HL-60 (cell line): ENCODE measurements around the gene ORC4.

ENCODE experiments used
- DNase-seq, 2 experiments: peaks; one replicate each; pipeline ENCODE4 v3.0.0-alpha.2; 2010 to 2020; ENCODE audit warnings: low read depth in 1 of 2, low spot score in 1 of 2
- H3K27ac ChIP-seq: fragments of 250-450 bp; sonication (Bioruptor Pico); replicated peaks from 2 replicates; pipeline ENCODE4 v1.5.1; 2020; ENCODE audit warnings: mild to moderate bottlenecking, moderate library complexity
- H3K27me3 ChIP-seq: fragments of 250-450 bp; sonication (Bioruptor Pico); 2 replicates; pipeline ENCODE4 v1.5.1; 2021; ENCODE audit warnings: mild to moderate bottlenecking, moderate library complexity; ENCODE audit not compliant: insufficient read depth, poor library complexity, severe bottlenecking
- H3K4me3 ChIP-seq: replicated peaks from 2 replicates; pipeline ENCODE4 v1.5.1; 2011; ENCODE audit warnings: mild to moderate bottlenecking, control low read depth, low read length; ENCODE audit not compliant: insufficient read depth
- CTCF ChIP-seq: IDR thresholded peaks from one replicate; pipeline ENCODE4 v1.5.1; 2011; ENCODE audit warnings: low read length, control low read depth, inconsistent platforms; ENCODE audit not compliant: insufficient read depth
- GABPA ChIP-seq: IDR thresholded peaks from 2 replicates; pipeline ENCODE4 v1.6.1; 2012; ENCODE audit warnings: low read depth
- POLR2AphosphoS5 ChIP-seq: IDR thresholded peaks from 2 replicates; pipeline ENCODE4 v1.6.1; 2012; ENCODE audit warnings: low read depth
- REST ChIP-seq: IDR thresholded peaks from 2 replicates; pipeline ENCODE4 v1.6.1; 2012; ENCODE audit warnings: low read depth; ENCODE audit not compliant: insufficient replicate concordance
- SPI1 ChIP-seq: IDR thresholded peaks from 2 replicates; pipeline ENCODE4 v1.6.1; 2012; ENCODE audit warnings: low read depth, mild to moderate bottlenecking, borderline replicate concordance

ORC4 gene

DNA sequence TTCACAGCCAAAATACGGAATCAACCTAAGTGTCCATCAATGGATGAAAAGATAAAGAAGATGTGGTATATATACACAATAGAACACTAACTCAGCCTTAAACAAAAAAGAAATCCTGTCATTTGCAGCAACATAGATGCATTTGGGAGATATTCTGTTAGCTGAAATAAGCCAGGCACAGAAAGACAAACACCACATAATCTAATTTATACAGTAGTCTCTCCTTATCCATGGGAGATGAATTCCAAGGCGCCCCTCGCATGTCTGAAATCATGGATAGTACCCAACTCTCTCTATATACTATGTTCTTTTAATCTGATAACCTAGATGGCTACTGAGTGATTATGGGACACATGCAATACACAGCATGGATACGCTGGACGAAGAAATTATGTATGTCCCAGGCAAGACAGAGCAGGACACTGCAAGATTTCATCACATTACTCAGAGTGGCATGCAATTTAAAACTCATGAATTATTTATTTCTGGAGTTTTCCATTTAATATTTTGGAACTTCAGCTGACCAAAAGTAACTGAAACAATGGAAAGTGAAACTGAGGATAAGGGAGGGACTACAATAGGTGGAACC, 39.5 kb downstream of the ORC4 start:
- no peaks in the 10 kb centered on the region for H3K27me3 ChIP-seq
- DNase-seq = no peak
- H3K4me3 ChIP-seq = no peak overlapping the region
- TF ChIP-seq REST = no peak
- TF ChIP-seq SPI1 = no peak
- no peak for TF ChIP-seq POLR2AphosphoS5
- TF ChIP-seq GABPA = no peak
- TF ChIP-seq CTCF = no peak
- no peak overlapping the region for H3K27ac ChIP-seq

GRCh38 chr2:147977679-147978078, 42.9 kb downstream of the ORC4 start:
- TF ChIP-seq POLR2AphosphoS5 = no peak
- TF ChIP-seq REST = no peak
- TF ChIP-seq CTCF = no peak
- no peak for TF ChIP-seq GABPA
- TF ChIP-seq SPI1 = no peak
- no peaks in the 10 kb centered on the region for H3K27me3 ChIP-seq
- no peak overlapping the region for H3K4me3 ChIP-seq
- H3K27ac ChIP-seq = no peak overlapping the region
- no peak for DNase-seq

DNA sequence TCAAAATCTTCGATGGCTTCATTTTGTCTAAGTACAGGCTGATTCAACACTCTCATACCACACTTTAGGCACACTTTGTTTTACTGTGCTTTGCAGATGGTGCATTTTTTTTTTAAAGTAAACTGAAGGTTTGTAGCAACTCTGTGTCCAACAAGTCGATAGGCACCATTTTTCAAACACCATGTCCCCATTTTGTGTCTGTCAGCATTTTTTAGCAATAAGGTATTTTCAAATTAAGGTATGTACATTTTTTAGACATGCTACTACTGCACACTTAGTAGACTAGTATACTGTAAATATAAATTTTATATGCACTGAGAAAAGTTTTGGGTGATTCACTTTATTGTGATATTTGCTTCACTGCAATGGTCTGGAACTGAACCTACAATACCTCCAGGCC, 44.4 kb downstream of the ORC4 start:
- TF ChIP-seq SPI1 = no peak
- TF ChIP-seq POLR2AphosphoS5 = no peak
- no peak for TF ChIP-seq GABPA
- no peak for TF ChIP-seq CTCF
- no peak for TF ChIP-seq REST

More for the DNA sequence above, 44.4 kb downstream of the ORC4 start:
- no peaks in the 10 kb centered on the region for H3K27me3 ChIP-seq
- no peak overlapping the region for H3K27ac ChIP-seq
- no peak overlapping the region for H3K4me3 ChIP-seq
- no peak for DNase-seq
